Glomerular visceral epithelial cell (primary cell): ENCODE data around the gene TMPRSS11F.

Experiments
- DNase-seq: peaks from one replicate; pipeline ENCODE4 v3.0.0-alpha.2; 2016; ENCODE audit errors: extremely low spot score

TMPRSS11F gene

GRCh38 chr4:68077737-68078136 is 51.9 kb downstream of the TMPRSS11F start:
- no peak for DNase-seq

- DNase-seq: no peak
Observed at GRCh38 chr4:68077301-68077700, 52.4 kb downstream of the TMPRSS11F start.

- no peak for DNase-seq
Observed at GRCh38 chr4:68076194-68076593, 53.5 kb downstream of the TMPRSS11F start.

- peak; percentile 38 for DNase-seq
Observed at GRCh38 chr4:68074397-68074796, 55.3 kb downstream of the TMPRSS11F start.

GRCh38 chr4:68070302-68070701 is 59.4 kb downstream of the TMPRSS11F start:
- DNase-seq: no peak

GRCh38 chr4:68062501-68062900 is 67.2 kb downstream of the TMPRSS11F start:
- no peak for DNase-seq

GRCh38 chr4:68038272-68038671 is 91.4 kb downstream of the TMPRSS11F start:
- DNase-seq: no peak

- peak; percentile 63 for DNase-seq
Observed at GRCh38 chr4:68021185-68021584, 108.5 kb downstream of the TMPRSS11F start.

- no peak for DNase-seq
Observed at GRCh38 chr4:68011684-68012083, 118.0 kb downstream of the TMPRSS11F start.
